Stimulated activated CD4-positive, alpha-beta T cell treated with anti-CD3 and anti-CD28 coated beads, TNF-alpha, amount 100 ng/mL, for 4 hours (primary cell): ENCODE results near the gene EHD3.
"Not testable (repeated sequence)": the region's sequence is repeated elsewhere in the genome, so short reads cannot be mapped to it uniquely, and the experiment has no call there.

Experiments
- DNase-seq, 3 experiments: peaks; one replicate each; pipeline ENCODE4 v3.0.0-alpha.2; 2020; ENCODE audit warnings: low read depth in 3 of 3

The EHD3 gene

DNA sequence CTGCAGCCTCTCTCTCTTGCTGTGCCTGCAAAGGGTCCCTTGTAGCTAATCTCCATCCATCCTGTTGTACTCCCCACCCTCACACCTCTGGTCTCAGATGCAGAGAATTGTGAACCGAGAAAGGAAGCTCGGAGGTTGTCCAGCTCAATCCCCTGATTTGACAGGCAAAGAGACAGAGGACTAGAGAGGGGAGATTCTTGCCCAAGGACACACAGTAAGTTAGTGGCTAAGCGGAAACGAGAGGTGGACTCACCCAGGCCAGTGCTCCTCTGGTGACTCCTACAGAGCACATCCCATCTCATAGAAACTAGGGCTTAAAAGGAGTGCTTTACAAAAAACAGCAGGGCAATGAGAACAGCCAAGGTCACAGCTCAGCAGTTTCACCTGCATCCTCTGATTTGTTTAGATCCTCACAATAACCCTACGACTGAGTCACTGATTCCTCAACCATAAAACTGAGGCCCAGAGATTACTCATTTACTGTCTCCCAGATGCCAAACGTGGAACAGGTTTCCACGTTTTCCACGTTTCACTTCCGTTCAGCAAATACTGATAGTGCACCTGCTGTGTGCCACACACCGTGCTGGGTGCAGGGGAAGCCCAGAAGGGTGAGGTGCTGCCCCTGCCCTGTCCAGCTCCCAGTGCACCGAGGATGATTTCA, 22.1 kb downstream of the EHD3 start:
- DNase-seq = no peak

DNA sequence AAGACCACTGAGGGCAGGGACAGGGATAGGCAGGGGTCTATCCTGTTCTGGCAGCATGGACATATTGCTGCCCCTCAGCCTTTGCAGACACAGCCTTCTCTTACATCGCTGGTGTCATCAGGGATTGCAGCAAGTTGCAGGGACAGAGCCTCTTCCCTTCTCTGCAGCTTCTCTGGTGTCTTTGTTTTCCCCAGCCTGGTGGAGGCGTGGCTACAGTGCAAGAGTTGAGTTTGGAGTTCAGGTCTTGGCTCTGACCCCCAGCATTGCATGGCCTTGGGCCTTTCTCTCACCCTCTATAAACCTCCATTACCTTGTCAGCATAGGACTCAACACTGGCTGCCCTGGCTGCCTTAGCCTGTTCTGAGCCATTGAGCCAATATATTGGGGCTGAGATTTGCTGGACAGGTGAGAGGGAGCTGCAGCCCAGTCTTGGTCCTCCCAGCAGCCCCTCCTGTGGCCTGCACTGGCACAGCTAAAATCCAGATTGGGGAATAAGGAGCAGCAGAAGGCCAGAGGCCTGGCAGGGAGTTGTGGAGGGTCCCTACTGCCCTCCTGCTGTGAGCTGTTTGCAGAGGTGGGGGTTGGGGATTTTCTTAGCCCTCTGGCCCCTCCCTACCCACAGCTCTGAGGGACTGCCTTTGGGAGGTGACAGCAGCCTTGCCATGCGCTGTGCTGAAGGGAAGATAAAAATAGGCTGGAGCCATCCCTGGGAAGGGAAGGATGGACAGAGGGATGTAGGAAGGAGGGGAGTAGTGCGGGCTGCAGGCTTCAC, 22.8 kb downstream of the EHD3 start:
- DNase-seq = no peak

DNA sequence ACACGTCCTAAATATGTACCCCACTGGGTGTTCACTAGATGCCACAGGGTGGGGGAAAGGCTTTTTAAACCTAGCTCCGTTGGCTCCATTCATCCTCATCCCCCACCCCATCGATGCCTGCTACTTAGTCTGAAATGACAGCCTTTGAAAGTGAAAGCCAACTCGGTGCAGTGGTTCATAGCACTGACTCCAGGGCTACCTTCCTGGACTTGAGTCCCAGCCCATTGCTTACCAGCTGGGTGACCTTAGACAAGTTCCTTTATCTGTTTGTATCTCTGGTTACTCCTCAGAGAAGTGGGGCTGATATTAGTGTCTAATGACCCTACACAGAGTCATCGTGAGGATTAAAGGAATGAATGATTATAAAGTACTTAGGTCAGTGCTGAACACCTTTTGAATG, 24.4 kb downstream of the EHD3 start:
- no peak for DNase-seq

DNA sequence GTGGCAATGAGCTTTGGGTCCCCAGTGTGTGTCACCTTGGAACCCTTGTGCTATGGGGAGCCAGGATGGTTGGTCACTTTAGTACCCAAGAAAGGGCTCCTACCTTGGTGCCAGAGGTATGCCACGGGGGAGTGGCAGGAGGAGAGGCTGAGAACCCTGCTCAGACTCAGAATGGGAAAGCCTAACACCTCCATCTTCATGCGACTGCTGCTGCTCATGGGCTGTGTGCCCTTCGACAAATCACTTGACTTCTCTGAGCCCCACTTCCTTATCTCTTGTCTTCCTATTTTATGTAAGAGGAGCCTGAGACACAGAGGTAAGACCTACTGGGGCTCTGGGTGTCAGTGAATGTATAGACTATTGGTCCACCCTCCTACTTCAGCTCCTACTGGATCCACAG, 25.1 kb downstream of the EHD3 start:
- no peak for DNase-seq

DNA sequence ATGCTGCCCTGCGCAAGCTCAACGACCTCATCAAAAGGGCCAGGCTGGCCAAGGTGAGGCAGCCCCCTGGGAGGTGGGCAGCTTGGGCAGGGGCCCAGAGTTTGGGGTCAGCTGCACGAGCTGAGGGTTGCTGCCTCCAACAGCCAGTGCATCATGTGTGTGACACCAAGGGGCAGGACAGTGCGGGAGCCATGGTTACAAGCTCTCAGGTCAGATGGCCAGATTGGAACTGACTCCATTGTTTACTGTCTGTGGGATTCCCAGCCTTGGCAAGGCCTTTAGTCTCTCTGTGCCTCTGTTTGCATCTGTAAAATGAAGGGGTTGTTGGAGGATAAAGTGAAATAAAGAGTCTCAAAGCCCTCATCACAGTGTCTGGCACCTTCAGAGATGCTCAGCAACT, 26.9 kb downstream of the EHD3 start:
- no peak for DNase-seq

DNA sequence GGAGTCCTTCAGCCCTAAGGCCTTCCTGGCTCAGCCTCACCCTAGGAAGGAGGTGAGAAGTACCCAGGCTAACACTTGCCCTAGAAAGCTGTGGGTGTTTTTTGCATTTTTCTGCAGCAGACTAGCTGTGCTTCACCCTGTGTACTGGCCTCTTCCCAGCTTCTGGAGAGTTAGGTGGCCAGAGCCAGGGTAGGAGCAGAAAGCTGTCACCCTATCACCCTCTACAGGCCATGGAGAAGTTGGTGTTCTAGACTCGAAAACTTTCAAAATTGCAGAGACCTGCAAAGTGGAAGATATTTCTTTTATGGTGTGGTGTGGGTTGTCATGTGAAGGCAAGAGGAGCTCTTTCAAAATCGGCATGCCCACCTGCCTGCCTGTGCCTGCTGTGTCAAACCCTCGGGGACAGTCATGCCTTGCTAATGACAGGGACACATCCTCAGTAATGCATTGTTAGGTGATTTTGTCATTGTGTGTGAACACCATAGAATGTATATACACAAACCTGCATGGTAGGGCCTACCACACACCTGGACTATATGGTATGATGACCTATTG, 29.8 kb downstream of the EHD3 start:
- DNase-seq = no peak

DNA sequence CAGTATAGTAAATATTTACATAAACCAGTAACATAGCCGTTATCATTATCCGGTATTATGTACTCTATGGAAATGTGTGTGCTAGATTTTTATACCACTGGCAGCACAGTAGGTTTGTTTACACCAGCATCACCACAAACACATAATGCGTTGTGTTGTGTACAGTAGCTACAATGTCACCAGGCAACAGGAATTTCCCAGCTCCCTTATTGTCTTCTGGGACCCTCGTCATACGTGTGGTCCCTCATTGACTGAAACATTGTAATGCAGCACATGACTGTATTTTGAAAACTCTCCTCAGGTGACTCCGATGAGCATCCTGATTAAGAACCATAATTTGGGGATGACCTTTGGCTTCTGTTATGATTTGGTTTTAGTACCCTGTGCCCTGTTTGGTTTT, 31.3 kb downstream of the EHD3 start:
- no peak for DNase-seq

DNA sequence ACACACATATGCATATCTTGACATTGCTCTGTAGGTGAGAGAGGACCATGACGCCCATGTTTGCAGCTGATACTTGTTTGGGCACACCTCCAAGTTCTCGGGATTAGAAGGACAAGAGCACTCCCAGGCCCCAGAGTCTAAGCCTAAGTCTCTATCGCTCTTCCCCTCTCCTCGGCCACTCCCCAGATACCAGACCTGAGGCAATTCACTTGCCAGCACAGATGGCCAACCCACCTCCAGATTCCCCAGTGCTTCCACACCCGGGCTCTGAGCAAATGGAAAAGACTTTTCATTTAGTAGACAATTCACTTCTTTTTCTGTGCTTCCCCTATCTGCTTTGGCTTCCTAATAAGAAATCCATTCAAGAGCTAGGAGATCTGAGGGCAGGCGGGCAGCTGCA, 32.9 kb downstream of the EHD3 start:
- no peak for DNase-seq

DNA sequence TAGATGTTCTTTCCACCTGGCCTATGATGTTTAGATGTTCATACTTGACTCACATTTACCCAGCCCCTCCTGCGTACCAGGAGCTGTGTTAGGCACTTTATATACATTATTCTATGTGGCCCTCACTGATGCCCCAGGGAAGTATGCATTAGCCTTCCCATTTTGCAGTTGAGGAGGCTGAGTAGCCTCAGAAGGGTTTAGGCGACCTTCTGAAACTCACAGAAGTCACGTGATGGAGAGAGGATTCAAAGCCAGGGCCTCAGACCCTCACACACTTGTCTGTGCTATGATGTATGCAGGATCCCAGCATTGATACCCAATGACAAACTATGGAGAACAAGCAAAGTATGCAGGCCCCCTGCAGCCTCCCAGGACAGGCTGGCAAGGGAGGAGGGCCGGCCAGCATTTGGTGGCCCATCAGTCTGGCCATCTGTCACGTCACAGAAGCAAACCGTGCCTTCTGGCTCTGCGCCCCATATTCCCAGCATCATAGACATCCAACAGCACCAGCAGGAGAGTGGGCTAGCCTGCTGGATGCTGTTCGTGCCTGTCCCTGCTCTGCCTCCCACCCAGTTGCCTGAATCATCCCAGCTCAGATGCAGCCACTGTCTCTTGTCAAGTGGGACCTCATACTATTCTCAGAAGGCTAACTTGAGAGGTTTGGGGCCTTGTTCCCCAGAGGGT, 33.6 kb downstream of the EHD3 start:
- DNase-seq = no peak

DNA sequence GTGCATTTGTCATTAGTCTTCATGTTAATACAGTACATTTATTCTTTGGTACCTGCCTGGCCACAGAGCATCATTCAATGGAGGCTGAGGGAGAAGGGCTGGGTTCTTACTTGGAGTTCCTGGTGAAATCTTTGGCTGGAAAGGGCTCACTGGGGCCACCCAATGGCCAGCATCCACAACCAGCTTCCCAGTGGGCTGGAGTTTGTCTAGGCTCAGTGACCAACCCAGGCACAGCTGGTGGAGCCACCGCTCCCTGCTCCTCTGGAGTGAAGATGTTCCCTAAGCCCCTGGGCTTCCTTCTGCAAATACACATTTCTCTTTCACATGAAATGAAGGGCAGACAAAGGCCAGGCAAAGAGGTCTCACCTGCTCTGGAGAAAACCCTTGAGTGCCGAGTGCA, 34.4 kb downstream of the EHD3 start:
- no peak for DNase-seq

DNA sequence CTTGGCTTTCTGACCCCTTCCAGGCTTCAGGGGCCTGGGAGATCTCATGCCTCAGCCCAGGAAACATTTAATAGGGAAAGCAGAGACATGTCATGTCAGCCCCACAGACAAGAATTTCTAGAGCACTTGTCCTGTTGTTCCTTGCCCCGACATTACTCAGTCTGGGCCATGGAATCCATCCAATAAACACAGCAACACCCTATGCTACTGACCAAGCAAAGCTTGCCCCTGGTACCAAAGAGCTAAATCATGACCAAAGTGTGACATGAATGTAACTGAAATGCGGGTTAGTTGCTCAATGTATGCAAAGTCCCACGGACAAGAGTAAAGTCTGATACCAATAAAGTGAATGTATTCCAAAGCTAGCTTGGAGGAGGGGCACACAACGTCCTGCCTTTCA, 35.1 kb downstream of the EHD3 start:
- DNase-seq = no peak

DNA sequence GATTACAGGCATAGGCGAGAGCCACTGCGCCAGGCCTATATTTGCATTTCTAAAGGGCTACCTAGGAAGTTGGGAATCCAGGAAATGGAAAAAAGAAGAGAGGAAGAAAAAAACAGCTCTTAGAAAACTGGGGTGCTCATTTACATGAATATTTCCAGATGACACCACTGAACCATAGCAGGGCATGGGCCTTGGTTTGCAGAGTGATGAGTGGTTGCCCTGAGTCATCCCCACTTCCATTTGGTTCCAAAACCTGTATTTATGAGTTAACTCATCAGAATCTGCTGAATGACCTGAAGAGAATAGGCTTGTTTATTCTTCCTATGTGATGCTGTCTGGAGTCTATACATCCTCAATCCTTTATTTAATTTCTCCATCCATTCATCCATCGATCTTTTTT, 36.2 kb downstream of the EHD3 start:
- DNase-seq = no peak

DNA sequence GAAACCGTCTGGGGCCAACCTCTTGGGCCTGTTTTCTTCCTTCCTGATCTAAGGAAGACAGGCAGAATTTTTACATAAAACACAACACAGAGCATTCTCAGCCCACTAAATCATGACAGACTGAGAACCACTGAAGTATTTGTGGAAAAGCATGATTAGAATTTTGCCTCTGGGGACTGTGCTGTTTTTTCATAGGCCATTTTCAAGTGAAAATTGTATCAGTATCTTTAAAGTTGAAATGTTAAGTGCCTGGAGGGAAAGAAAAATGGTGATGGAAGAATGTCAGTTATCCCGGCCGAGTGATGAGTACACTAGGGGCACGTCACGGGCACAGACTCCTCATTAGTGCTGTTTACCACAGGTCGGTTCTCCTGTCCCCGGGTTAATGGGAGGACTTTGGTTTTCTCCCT, 36.9 kb downstream of the EHD3 start:
- DNase-seq = no peak

DNA sequence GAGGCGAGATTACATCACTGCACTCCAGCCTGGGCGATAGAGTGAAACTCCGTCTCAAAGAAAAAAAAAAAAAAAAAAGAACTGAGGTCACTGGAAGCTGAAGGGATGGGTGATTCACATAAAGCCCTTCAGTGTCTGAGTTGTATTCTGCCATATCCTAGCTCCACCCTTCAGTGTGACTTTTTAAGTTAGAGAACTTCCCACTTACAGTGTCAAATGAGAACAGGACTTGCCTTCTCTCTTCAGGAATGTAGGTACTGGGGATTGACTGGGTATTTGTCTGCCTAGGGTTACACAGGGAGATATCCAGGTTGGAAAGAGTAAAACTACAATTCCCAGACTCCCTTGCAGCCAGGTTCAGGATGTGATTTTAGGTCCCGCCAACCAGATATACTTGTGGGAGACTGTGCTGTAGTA, 37.9 kb downstream of the EHD3 start:
- no peak for DNase-seq

DNA sequence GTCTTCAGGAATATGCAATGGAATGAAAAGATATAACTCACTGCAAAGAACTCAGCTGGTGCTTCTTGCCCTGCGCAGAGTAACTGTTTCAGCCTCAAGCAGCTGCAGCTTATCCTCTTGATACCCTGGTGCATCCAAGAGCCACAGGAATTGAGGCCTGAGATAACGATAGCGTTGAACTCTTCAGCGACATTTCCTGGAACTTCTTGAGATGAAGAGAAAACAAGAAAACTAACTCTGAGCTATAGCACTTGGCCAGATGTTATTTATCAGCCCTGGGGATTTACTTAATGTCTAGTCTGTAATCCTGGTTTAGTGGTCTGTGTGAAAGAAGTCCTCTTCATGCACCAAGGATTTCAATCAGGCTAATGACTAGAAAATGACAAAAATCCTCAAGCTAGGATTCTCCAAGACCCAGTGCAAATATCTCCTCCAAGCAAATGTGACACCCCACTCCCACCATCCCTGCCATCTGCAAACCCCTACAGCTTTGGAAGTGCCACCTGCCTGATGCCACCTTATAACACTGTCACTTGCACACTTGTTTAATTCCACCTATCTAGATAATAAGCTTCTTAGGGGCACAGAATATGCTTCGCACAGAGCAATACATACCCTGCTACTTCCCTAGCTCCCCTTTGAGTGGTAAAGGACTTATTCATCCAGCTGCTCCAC, 40.6 kb downstream of the EHD3 start:
- no peak for DNase-seq

DNA sequence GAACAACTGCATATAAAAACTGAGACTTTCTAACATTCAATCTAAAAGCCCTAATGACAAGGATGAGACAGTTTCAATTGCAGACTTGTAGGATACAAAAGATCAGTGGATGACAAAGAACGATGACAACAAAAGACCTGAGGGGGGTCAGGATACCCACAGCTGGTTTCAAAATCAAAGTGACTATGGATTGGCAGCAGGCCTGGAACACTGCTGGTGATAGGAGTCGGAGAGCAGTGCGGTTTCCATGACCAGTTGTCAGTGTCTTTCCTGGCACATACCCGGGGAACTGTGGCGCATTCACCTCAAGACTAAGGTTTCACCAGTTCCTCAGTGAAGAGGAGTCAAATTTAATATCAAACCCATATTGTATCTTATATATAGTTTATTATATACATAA, 42.0 kb downstream of the EHD3 start:
- DNase-seq = no peak

DNA sequence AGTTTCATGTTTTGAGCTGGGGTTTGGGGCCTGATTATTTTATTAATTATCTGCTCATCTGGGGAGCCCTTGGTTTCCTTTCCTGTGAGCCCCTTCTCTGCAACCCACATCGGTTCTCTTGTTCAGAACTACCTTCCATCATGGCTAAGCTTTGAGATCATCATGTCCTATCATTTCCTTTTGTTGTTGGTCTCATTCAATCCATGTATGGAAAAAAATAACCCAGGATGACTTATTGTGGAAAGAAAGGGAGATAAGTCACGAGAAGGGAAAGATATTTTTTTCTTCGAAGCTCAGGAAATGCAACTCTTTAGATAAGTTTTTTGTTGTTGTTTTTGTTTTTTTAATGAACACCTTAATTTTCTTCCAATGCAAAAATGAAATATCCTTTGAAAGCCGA, 43.7 kb downstream of the EHD3 start:
- no peak for DNase-seq

DNA sequence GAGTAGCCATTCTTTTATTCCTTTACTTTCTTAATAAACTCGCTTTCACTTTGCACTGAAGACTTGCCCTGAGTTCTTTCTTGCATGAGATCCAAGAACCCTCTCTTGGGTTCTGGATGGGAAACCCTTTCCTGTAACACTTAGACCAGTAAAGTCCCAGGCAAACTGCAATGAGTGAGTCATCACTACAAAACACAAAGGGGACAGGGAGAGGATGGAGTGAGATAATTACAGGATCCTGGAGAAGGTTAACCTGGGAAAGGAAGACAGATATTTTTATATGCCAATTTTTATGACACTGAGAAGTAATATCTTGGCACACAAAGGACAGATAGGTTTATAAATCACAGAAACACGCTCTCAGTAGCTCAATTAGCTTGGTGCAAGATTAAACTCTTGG, 48.7 kb downstream of the EHD3 start:
- no peak for DNase-seq

DNA sequence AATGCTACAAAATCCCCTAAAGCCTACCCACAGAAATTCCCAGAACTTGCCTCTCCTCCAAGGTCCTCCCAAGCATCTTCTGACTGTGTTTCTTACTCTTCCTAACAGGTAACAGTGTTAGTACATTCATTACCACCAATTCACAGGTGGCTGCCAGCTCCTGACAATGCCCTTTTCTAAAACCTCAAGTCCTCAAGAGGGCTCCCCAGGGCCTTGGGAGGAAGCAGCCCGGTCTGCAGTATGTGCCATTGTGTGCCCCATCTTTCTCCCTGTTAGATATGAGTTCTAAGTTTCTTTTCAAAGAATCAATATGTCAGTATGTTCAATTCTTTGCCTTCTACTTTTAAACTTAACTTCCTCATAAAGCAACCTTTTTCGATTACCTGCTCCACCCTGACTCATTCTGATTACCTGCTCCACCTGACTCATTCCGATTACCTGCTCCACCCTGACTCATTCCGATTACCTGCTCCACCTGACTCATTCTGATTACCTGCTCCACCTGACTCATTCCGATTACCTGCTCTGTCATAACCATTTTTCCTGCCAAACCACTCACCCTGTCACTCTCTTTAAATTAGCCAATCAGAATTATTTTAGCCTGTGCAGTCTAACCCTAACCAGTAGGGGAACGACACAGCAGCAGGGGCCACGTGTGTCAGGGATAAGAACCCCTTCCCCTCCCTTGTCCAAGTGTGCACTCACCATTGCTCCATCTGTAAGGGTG, 49.4 kb downstream of the EHD3 start:
- DNase-seq = not testable (repeated sequence)

DNA sequence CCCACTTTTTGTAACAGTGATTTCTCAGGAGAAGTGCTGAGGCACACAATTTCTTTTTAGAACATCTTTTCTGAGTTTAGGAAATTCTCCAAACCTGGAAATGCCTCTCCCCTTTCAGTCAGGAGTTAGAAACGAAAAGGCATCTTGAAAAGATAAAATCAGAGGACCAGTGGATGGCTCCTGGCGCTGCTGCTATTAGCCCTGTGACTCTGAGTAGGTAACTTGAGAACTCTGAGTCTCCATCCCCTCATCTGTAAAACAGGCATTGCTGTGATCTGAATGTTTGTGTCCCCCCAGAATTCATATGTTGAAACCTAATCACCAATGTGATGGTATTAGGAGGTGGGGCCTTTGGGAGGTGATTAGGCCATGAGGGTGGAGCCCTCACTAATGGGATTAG, 50.2 kb downstream of the EHD3 start:
- DNase-seq = no peak

DNA sequence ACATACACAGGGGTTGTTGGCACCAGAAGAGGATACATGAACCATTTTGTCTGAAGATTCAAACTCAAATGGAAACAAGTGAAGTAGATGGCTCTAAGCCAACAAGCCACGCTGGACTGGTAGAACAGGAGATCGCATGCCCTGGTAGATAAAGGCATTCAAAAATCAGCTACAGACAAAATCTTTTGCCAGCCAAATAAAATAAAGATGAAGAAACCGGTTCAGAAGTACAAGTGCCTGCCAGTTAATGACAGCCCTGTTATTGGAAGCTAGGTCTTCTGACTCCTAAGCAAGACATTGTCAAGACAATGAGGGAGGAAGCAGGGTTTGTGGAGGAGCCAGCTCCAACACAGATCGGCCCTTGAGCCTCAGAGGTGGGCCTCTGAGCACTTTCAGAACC, 52.3 kb downstream of the EHD3 start:
- no peak for DNase-seq
